Activated CD4-positive, alpha-beta T cell treated with anti-CD3 and anti-CD28 coated beads, Interleukin-2, amount 10 ng/mL, durations not matched to agents 7 days and 5 days (primary cell): ENCODE results near the gene GCSAM. TPM values are rescaled to one million over a fixed set of nuclear protein-coding genes. Genes with fewer than 3 reads are reported as not detected.
A peak's percentile ranks its signal among the peaks of the same experiment; 100 is the strongest.

Experiments used
- CTCF ChIA-PET: fragments of 350-600 bp; sonication (Branson Sonifier 250); formaldehyde crosslinking; loops from one replicate; lab custom pipeline; 2021; ENCODE audit warnings: antibody characterized with exemption; lab: Charles Lee
- POLR2A ChIA-PET: fragments of 350-600 bp; sonication (Branson Sonifier 250); formaldehyde crosslinking; loops from one replicate; lab custom pipeline; 2021; ENCODE audit warnings: antibody characterized with exemption; lab: Charles Lee
- DNase-seq: peaks from one replicate; pipeline ENCODE4 v3.0.0-alpha.2; 2020
- H3K27ac Mint-ChIP-seq: one replicate; pipeline ENCODE4 v1.8.0; 2021; ENCODE audit warnings: mild to moderate bottlenecking, moderate library complexity, mixed read lengths
- H3K27me3 Mint-ChIP-seq: one replicate; pipeline ENCODE4 v1.8.0; 2021; ENCODE audit warnings: mixed read lengths
- H3K36me3 Mint-ChIP-seq: one replicate; pipeline ENCODE4 v1.8.0; 2021; ENCODE audit warnings: low read depth, mixed read lengths
- H3K4me1 Mint-ChIP-seq: one replicate; pipeline ENCODE4 v1.8.0; 2021; ENCODE audit warnings: mixed read lengths
- H3K4me3 Mint-ChIP-seq: one replicate; pipeline ENCODE4 v1.8.0; 2021; ENCODE audit warnings: mild to moderate bottlenecking, moderate library complexity, mixed read lengths
- H3K9me3 Mint-ChIP-seq: one replicate; pipeline ENCODE4 v1.8.0; 2021; ENCODE audit warnings: mixed read lengths
- total RNA-seq, 2 experiments: library from RNA; stranded (reverse); gene quantifications; one replicate each; pipeline ENCODE4 v1.2.3, GENCODE V29; 2021

The GCSAM gene
- total RNA-seq, 2 experiments from 2014 or later, result 9.3 to 9.9 TPM

- Mint-ChIP-seq H3K4me1 (peaks cover 48% of the 10 kb centered on the region), H3K4me3 (no peak overlapping the region), H3K27ac (no peak overlapping the region), H3K27me3 (no peaks in the 10 kb centered on the region), H3K9me3 (no peaks in the 10 kb centered on the region), H3K36me3 (peaks cover 35% of the 10 kb centered on the region)
- ChIA-PET CTCF (no interaction called here), POLR2A (no interaction called here)
- DNase-seq, result no peak
Measured at GRCh38 chr3:112115806-112116383, 17.2 kb downstream of the GCSAM start.

- H3K27ac Mint-ChIP-seq, result peak overlapping the region; percentile 31
- H3K27me3 Mint-ChIP-seq, result no peaks in the 10 kb centered on the region
Measured at GRCh38 chr3:112115161-112115739, 17.8 kb downstream of the GCSAM start.

GRCh38 chr3:112114576-112115160 lies 18.4 kb downstream of the GCSAM start:
- no peaks in the 10 kb centered on the region for H3K9me3 Mint-ChIP-seq
- DNase-seq, result no peak
- CTCF ChIA-PET, result interaction anchor here (0.9 kb wide), 2 partner anchors 11 to 22 kb away, joined by 3 read pairs; no protein-coding TSS in a partner anchor

More at GRCh38 chr3:112115161-112115739, 17.8 kb downstream of the GCSAM start:
- peaks cover 43% of the 10 kb centered on the region for H3K4me1 Mint-ChIP-seq
- H3K9me3 Mint-ChIP-seq, result no peaks in the 10 kb centered on the region
- DNase-seq, result no peak
- ChIA-PET POLR2A (no interaction called here), CTCF (interaction anchor here (0.9 kb wide), 2 partner anchors 11 to 21 kb away, joined by 3 read pairs; no protein-coding TSS in a partner anchor)
- no peak overlapping the region for H3K4me3 Mint-ChIP-seq
- H3K36me3 Mint-ChIP-seq, result peaks cover 36% of the 10 kb centered on the region

GRCh38 chr3:112111785-112112402 lies 21.2 kb downstream of the GCSAM start:
- Mint-ChIP-seq H3K27ac (peak overlapping the region; percentile 10), H3K9me3 (no peaks in the 10 kb centered on the region), H3K36me3 (peaks cover 20% of the 10 kb centered on the region), H3K4me3 (no peak overlapping the region), H3K4me1 (peaks cover 14% of the 10 kb centered on the region), H3K27me3 (no peaks in the 10 kb centered on the region)
- ChIA-PET CTCF (interaction anchor here (0.6 to 1.6 kb wide), 25 partner anchors 9 to 501 kb away, joined by 3 to 11 read pairs (median 3); partner anchors contain the start of genes GCSAM and SLC9C1), POLR2A (no interaction called here)
- DNase-seq, result peak; percentile 79

More at GRCh38 chr3:112114576-112115160, 18.4 kb downstream of the GCSAM start:
- H3K27me3 Mint-ChIP-seq, result no peaks in the 10 kb centered on the region
- POLR2A ChIA-PET, result no interaction called here
- H3K27ac Mint-ChIP-seq, result no peak overlapping the region
- peaks cover 38% of the 10 kb centered on the region for H3K4me1 Mint-ChIP-seq
- no peak overlapping the region for H3K4me3 Mint-ChIP-seq
- H3K36me3 Mint-ChIP-seq, result peaks cover 37% of the 10 kb centered on the region

GRCh38 chr3:112109322-112109721 lies 23.7 kb downstream of the GCSAM start:
- Mint-ChIP-seq H3K36me3 (peaks cover 15% of the 10 kb centered on the region), H3K4me3 (no peak overlapping the region), H3K9me3 (no peaks in the 10 kb centered on the region), H3K27me3 (no peaks in the 10 kb centered on the region), H3K27ac (no peak overlapping the region), H3K4me1 (peaks cover 11% of the 10 kb centered on the region)
- DNase-seq, result no peak
- ChIA-PET POLR2A (no interaction called here), CTCF (interaction anchor here (1.5 to 1.6 kb wide), 2 partner anchors 17 to 190 kb away, joined by 3 to 5 read pairs; no protein-coding TSS in a partner anchor)

- POLR2A ChIA-PET, result no interaction called here
- CTCF ChIA-PET, result interaction anchor here (1.7 kb wide), 1 partner anchor 18 kb away, joined by 3 read pairs; the partner anchor contains the start of gene C3orf52
- no peak overlapping the region for H3K27ac Mint-ChIP-seq
- no peaks in the 10 kb centered on the region for H3K9me3 Mint-ChIP-seq
- no peak overlapping the region for H3K4me3 Mint-ChIP-seq
- H3K27me3 Mint-ChIP-seq, result no peaks in the 10 kb centered on the region
- H3K36me3 Mint-ChIP-seq, result peaks cover 15% of the 10 kb centered on the region
- H3K4me1 Mint-ChIP-seq, result no peaks in the 10 kb centered on the region
- no peak for DNase-seq
Measured at GRCh38 chr3:112104774-112105173, 28.3 kb downstream of the GCSAM start.

GRCh38 chr3:112101916-112102315 lies 31.1 kb downstream of the GCSAM start:
- Mint-ChIP-seq H3K36me3 (peaks cover 27% of the 10 kb centered on the region), H3K9me3 (no peaks in the 10 kb centered on the region), H3K27me3 (no peaks in the 10 kb centered on the region), H3K27ac (no peak overlapping the region), H3K4me3 (no peak overlapping the region), H3K4me1 (no peaks in the 10 kb centered on the region)
- ChIA-PET CTCF (no interaction called here), POLR2A (no interaction called here)
- DNase-seq, result no peak

GRCh38 chr3:112097378-112097777 lies 35.7 kb downstream of the GCSAM start:
- Mint-ChIP-seq H3K27me3 (no peaks in the 10 kb centered on the region), H3K4me1 (peaks cover 16% of the 10 kb centered on the region), H3K9me3 (no peaks in the 10 kb centered on the region), H3K27ac (no peak overlapping the region), H3K4me3 (no peak overlapping the region), H3K36me3 (peaks cover 42% of the 10 kb centered on the region)
- no peak for DNase-seq
- ChIA-PET CTCF (interaction anchor here (0.7 to 1.8 kb wide), 2 partner anchors 9 to 10 kb away, joined by 3 to 5 read pairs; partner anchors contain the start of gene C3orf52), POLR2A (no interaction called here)

GRCh38 chr3:112096176-112096575 lies 36.9 kb downstream of the GCSAM start:
- H3K27ac Mint-ChIP-seq, result no peak overlapping the region
- no peak for DNase-seq
- no peak overlapping the region for H3K4me3 Mint-ChIP-seq
- peaks cover 46% of the 10 kb centered on the region for H3K36me3 Mint-ChIP-seq
- CTCF ChIA-PET, result interaction anchor here (1.3 kb wide), 1 partner anchor 24 kb away, joined by 3 read pairs; no protein-coding TSS in a partner anchor
- no peaks in the 10 kb centered on the region for H3K27me3 Mint-ChIP-seq
- H3K9me3 Mint-ChIP-seq, result no peaks in the 10 kb centered on the region
- peaks cover 23% of the 10 kb centered on the region for H3K4me1 Mint-ChIP-seq
- POLR2A ChIA-PET, result no interaction called here

- ChIA-PET POLR2A (no interaction called here), CTCF (interaction anchor here (1.3 kb wide), 1 partner anchor 23 kb away, joined by 3 read pairs; no protein-coding TSS in a partner anchor)
- peaks cover 27% of the 10 kb centered on the region for H3K4me1 Mint-ChIP-seq
- H3K36me3 Mint-ChIP-seq, result peaks cover 48% of the 10 kb centered on the region
- H3K9me3 Mint-ChIP-seq, result no peaks in the 10 kb centered on the region
- H3K27me3 Mint-ChIP-seq, result no peaks in the 10 kb centered on the region
- no peak for DNase-seq
- H3K27ac Mint-ChIP-seq, result no peak overlapping the region
- H3K4me3 Mint-ChIP-seq, result no peak overlapping the region
Measured at GRCh38 chr3:112095731-112096130, 37.3 kb downstream of the GCSAM start.

- Mint-ChIP-seq H3K4me1 (peaks cover 48% of the 10 kb centered on the region), H3K4me3 (no peak overlapping the region), H3K27me3 (no peaks in the 10 kb centered on the region), H3K27ac (peak overlapping the region; percentile 34), H3K36me3 (peaks cover 43% of the 10 kb centered on the region), H3K9me3 (no peaks in the 10 kb centered on the region)
- ChIA-PET CTCF (interaction anchor here (1.0 to 1.6 kb wide), 2 partner anchors 16 to 18 kb away, joined by 3 to 5 read pairs; no protein-coding TSS in a partner anchor), POLR2A (no interaction called here)
- no peak for DNase-seq
Measured at GRCh38 chr3:112093180-112093522, 39.9 kb downstream of the GCSAM start.

GRCh38 chr3:112092496-112093179 lies 40.4 kb downstream of the GCSAM start:
- H3K36me3 Mint-ChIP-seq, result peaks cover 39% of the 10 kb centered on the region
- H3K4me1 Mint-ChIP-seq, result peaks cover 53% of the 10 kb centered on the region
- no peaks in the 10 kb centered on the region for H3K9me3 Mint-ChIP-seq
- no peak for DNase-seq
- no peaks in the 10 kb centered on the region for H3K27me3 Mint-ChIP-seq
- CTCF ChIA-PET, result interaction anchor here (0.6 to 1.6 kb wide), 6 partner anchors 12 to 1113 kb away, joined by 3 to 5 read pairs (median 4); no protein-coding TSS in a partner anchor
- POLR2A ChIA-PET, result interaction anchor here (0.6 kb wide), 1 partner anchor 494 kb away, joined by 3 read pairs; no protein-coding TSS in a partner anchor
- H3K27ac Mint-ChIP-seq, result peak overlapping the region; percentile 69
- no peak overlapping the region for H3K4me3 Mint-ChIP-seq
